GM12892 (cell line): ENCODE results near the gene EP300.

Experiments used
- POLR2A ChIP-seq: IDR thresholded peaks from 2 replicates; pipeline ENCODE4 v1.6.1; 2011; ENCODE audit warnings: low read depth, low read length, control low read depth
- TAF1 ChIP-seq: IDR thresholded peaks from 2 replicates; pipeline ENCODE4 v1.6.1; 2011; ENCODE audit warnings: low read depth, mild to moderate bottlenecking, control low read depth, low read length, borderline replicate concordance

DNA sequence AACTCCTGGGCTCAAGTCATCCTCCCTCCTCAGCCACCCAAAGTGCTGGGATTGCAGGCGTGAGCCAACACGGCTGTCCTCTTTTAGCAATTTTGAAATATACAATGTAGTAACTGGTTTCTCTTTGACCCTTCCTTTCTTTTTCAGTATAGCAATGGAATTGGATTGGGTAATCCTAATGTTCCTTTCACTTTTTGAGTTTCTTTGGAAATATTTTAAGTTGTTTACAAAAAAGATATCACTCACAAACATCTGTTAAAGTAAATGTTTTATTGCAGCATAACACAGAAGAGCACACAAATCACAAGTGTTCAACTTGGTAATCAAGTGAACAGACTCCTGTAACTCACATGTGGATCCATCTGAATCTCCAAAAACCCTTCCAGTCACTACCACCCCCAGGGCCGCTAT, 44.6 kb upstream of the EP300 start:
- no peak for TF ChIP-seq POLR2A
- TF ChIP-seq TAF1, result no peak
